ENCODE data around the gene TXNRD2. TPM values are rescaled to one million over a fixed set of nuclear protein-coding genes. Genes with fewer than 3 reads are reported as not detected.
A peak's percentile ranks its signal among the peaks of the same experiment; 100 is the strongest.

The TXNRD2 gene
- total and polyA plus RNA-seq, 2 of the 4 experiments (the other 2 are of a cell fraction), result 15.6 to 25.7 TPM

DNA sequence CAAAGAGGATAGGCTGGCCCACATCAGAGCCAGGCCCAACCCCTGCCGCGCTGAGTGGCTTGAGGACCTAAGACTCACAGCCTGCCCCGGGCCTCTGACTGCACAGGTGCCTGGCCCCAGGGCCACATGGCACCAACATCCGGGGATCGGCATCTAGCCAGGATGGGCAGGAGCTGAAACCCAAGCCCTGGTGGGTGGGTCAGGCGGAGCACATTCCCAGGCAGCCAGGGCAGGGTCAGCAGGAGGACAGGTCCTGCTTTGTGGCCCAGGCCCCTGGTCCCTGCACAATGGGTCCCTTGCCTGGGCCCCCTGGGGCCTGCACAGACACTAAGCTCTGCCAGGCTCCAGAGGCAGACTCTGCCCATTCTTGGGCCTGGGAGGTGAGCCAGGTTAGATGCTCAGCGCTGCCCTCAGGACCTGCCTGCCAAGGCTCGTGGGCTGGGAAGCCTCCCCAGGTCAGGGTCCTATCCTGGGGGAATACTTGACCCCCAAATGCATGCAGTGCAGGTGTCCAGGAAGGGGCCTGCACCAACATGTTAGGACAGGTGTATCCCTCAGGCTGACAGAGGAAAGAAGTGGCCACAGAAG is 41.5 kb upstream of the TXNRD2 start:
- Histone ChIP-seq H4K8ac (ENCODE audit: low read depth in 2 of 2, low read length in 2 of 2) (no peak overlapping the region; a peak in 1 of 4 replicates), H3K9me1 (ENCODE audit: insufficient read depth, low read length) (peaks cover 17% of the 10 kb centered on the region), H2BK15ac (ENCODE audit: low read depth, low read length) (no peak overlapping the region), H3K27ac (ENCODE audit: insufficient read depth, low read length) (no peak overlapping the region), H3K4me2 (ENCODE audit: low read depth, low read length) (no peak overlapping the region), H3K23ac (ENCODE audit: low read depth, low read length) (no peak overlapping the region), H2BK20ac (ENCODE audit: low read depth, low read length) (no peak overlapping the region), H3K79me1 (ENCODE audit: low read depth in 1 of 2, low read length in 2 of 2) (peaks cover 4 to 37% of the 10 kb centered on the region in 2 experiments; a peak in 3 of 4 replicates), H3K4ac (ENCODE audit: low read depth, low read length) (no peak overlapping the region), H4K20me1 (ENCODE audit: insufficient read depth, low read length) (peaks cover 18% of the 10 kb centered on the region; the same call in 1 of the 2 replicates), H3K4me3 (ENCODE audit: insufficient read depth, low read depth, low read length) (no peak overlapping the region), H2AK5ac (ENCODE audit: low read depth, low read length) (0 out of 2 replicates have a peak overlapping the region, but pooled peaks have one; percentile 69), H2BK120ac (ENCODE audit: low read depth, low read length) (no peak overlapping the region), H3K36me3 (ENCODE audit: control insufficient read depth, insufficient read depth, low read length) (peaks cover 12% of the 10 kb centered on the region), H4K91ac (ENCODE audit: insufficient read depth, low read depth, low read length) (no peak overlapping the region), H3K9ac (ENCODE audit: low read depth, low read length) (no peak overlapping the region), H3K27me3 (ENCODE audit: control insufficient read depth, insufficient read depth, low read length) (no peaks in the 10 kb centered on the region), H3K4me1 (ENCODE audit: control insufficient read depth, insufficient read depth, low read length) (peaks cover 13% of the 10 kb centered on the region), H3K14ac (replicated peaks; ENCODE audit: low read depth, low read length) (no peak overlapping the region), H4K5ac (ENCODE audit: low read depth, low read length) (no peak overlapping the region), H2AFZ (replicated peaks; ENCODE audit: low read length, poor library complexity) (no peak overlapping the region), H3K56ac (ENCODE audit: extremely low read depth, insufficient read depth, low read length) (no peak overlapping the region), H3K18ac (ENCODE audit: low read depth, low read length) (no peak overlapping the region), H2BK5ac (ENCODE audit: low read depth, low read length, poor library complexity, severe bottlenecking) (no peak overlapping the region), H2AK9ac (replicated peaks; ENCODE audit: low read depth, low read length, poor library complexity) (no peak overlapping the region), H3K9me3 (ENCODE audit: control insufficient read depth, insufficient read depth, low read length) (no peaks in the 10 kb centered on the region)
- TF ChIP-seq, protein P1, sequence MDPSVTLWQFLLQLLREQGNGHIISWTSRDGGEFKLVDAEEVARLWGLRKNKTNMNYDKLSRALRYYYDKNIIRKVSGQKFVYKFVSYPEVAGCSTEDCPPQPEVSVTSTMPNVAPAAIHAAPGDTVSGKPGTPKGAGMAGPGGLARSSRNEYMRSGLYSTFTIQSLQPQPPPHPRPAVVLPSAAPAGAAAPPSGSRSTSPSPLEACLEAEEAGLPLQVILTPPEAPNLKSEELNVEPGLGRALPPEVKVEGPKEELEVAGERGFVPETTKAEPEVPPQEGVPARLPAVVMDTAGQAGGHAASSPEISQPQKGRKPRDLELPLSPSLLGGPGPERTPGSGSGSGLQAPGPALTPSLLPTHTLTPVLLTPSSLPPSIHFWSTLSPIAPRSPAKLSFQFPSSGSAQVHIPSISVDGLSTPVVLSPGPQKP (IDR thresholded peaks at IDR 0.05; ENCODE audit: borderline replicate concordance, low read depth, low read length), result no peak
- TF ChIP-seq RFX5 (IDR thresholded peaks at IDR 0.05; ENCODE audit: low read depth, low read length) (no peak), POLR2A (IDR thresholded peaks at IDR 0.05; ENCODE audit: low read depth, low read length) (no peak), MXI1 (IDR thresholded peaks at IDR 0.05; ENCODE audit: borderline replicate concordance, low read depth, low read length) (no peak), CEBPB (IDR thresholded peaks at IDR 0.05; ENCODE audit: low read depth, low read length) (no peak), BHLHE40 (IDR thresholded peaks at IDR 0.05; ENCODE audit: low read depth, low read length) (no peak), RAD21 (IDR thresholded peaks at IDR 0.05; ENCODE audit: low read length) (no peak), NFE2L2 (IDR thresholded peaks at IDR 0.05; ENCODE audit: low read depth, low read length) (no peak), RCOR1 (IDR thresholded peaks at IDR 0.05; ENCODE audit: insufficient replicate concordance, low read length) (no peak), FOS (IDR thresholded peaks at IDR 0.05; ENCODE audit: low read depth, low read length) (no peak), MAZ (IDR thresholded peaks at IDR 0.05; ENCODE audit: borderline replicate concordance, low read depth, low read length) (no peak), MAFK (IDR thresholded peaks at IDR 0.05; ENCODE audit: low read depth, low read length) (no peak), CHD1 (IDR thresholded peaks at IDR 0.05; ENCODE audit: low read depth, low read length) (no peak)
- TF ChIP-seq, protein P2, sequence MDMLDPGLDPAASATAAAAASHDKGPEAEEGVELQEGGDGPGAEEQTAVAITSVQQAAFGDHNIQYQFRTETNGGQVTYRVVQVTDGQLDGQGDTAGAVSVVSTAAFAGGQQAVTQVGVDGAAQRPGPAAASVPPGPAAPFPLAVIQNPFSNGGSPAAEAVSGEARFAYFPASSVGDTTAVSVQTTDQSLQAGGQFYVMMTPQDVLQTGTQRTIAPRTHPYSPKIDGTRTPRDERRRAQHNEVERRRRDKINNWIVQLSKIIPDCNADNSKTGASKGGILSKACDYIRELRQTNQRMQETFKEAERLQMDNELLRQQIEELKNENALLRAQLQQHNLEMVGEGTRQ (IDR thresholded peaks at IDR 0.05; ENCODE audit: low read depth, low read length), result no peak
- CTCF ChIA-PET, result no interaction called here
- intact Hi-C loops (cut with micrococcal nuclease) (no loop called here), in situ Hi-C loops (cut with MboI; ENCODE audit: low sequenced_read_pairs) (no loop called here), dilution Hi-C loops (cut with HindIII; ENCODE audit: low sequenced_read_pairs, unreplicated experiment) (no loop called here)
- no TSS peak for BruUV-seq (replicated peaks)
- DNase-seq (no peak), ATAC-seq (ENCODE audit: low read depth) (no peak)
- POLR2A ChIA-PET (ENCODE audit: unreplicated experiment), result no interaction called here
- WGBS, 2 experiments (ENCODE audit: extremely low coverage in 2 of 2, insufficient read length in 1 of 2), result 97% methylated on average over 5 of the region's 8 CpGs; no CpG with 5 or more reads in 1 of the 2 experiments

Data from IMR-90 (cell line).